Smooth muscle cell (in vitro differentiated cells): Measurements from ENCODE around the gene C14orf132. TPM values are rescaled to one million over a fixed set of nuclear protein-coding genes. Genes with fewer than 3 reads are reported as not detected.

Experiments used
- DNase-seq: peaks from one replicate; lab custom pipeline; 2025; ENCODE audit not compliant: unreplicated experiment; lab: John Stamatoyannopoulos, UW
- H2AFZ ChIP-seq: fragments of 200-600 bp; sonication (generic); 2 replicates; pipeline ENCODE4 v1.6.0; 2016; ENCODE audit warnings: antibody characterized with exemption, low read depth, mild to moderate bottlenecking
- H3F3A ChIP-seq: fragments of 200-600 bp; sonication (generic); 2 replicates; pipeline ENCODE4 v1.6.0; 2017; ENCODE audit warnings: antibody characterized with exemption, low read depth
- H3K27ac ChIP-seq: fragments of 200-600 bp; sonication (generic); 2 replicates; pipeline ENCODE4 v1.5.1; 2016; ENCODE audit warnings: low read depth, mild to moderate bottlenecking
- H3K27me3 ChIP-seq: fragments of 200-600 bp; sonication (generic); 2 replicates; pipeline ENCODE4 v1.6.1; 2016; ENCODE audit warnings: low read depth, mild to moderate bottlenecking
- H3K36me3 ChIP-seq: fragments of 200-600 bp; sonication (generic); 2 replicates; pipeline ENCODE4 v1.5.1; 2016; ENCODE audit warnings: low read depth
- H3K4me1 ChIP-seq: fragments of 200-600 bp; sonication (generic); 2 replicates; pipeline ENCODE4 v1.5.1; 2016; ENCODE audit warnings: low read depth
- H3K4me2 ChIP-seq: fragments of 200-600 bp; sonication (generic); 2 replicates; pipeline ENCODE4 v1.6.0; 2016; ENCODE audit warnings: mild to moderate bottlenecking
- H3K4me3 ChIP-seq: fragments of 200-600 bp; sonication (generic); 2 replicates; pipeline ENCODE4 v1.5.1; 2016; ENCODE audit warnings: mild to moderate bottlenecking
- H3K79me2 ChIP-seq: fragments of 200-600 bp; sonication (generic); 2 replicates; pipeline ENCODE4 v1.6.0; 2016; ENCODE audit warnings: low read depth, mild to moderate bottlenecking
- H3K9ac ChIP-seq: fragments of 200-600 bp; sonication (generic); 2 replicates; pipeline ENCODE4 v1.6.0; 2016; ENCODE audit warnings: low read depth
- H3K9me3 ChIP-seq: fragments of 200-600 bp; sonication (generic); replicated peaks from 2 replicates; pipeline ENCODE4 v1.5.1; 2016; ENCODE audit warnings: low read depth
- H4K20me1 ChIP-seq: fragments of 200-600 bp; sonication (generic); 2 replicates; pipeline ENCODE4 v1.6.0; 2016; ENCODE audit warnings: low read depth
- WGBS: methylation state at CpG from one replicate; pipeline ENCODE4 v1.1.7; 2016; ENCODE audit warnings: low lambda C conversion rate; 5-methylcytosine and 5-hydroxymethylcytosine counted together
- polyA plus RNA-seq: library from polyadenylated mRNA; unstranded; fragments of >200 nt; fragmentation: Nextera tagmentation; extraction: Ambion mirVana; gene quantifications from 2 replicates; pipeline ENCODE4 v1.2.1, GENCODE V29; 2016
- total RNA-seq: library from RNA; depleted of rRNA; stranded (reverse); fragments of >200 nt; gene quantifications from 2 replicates; pipeline ENCODE4 v1.2.3, GENCODE V29; 2014
- TF ChIP-seq, protein P1 (sequence below): fragments of 200-600 bp; sonication (generic); IDR thresholded peaks from 2 replicates; pipeline ENCODE4 v1.5.1; 2017; ENCODE audit warnings: borderline replicate concordance, mild to moderate bottlenecking, antibody characterized with exemption; ENCODE audit not compliant: insufficient read depth, poor library complexity, severe bottlenecking

The C14orf132 gene
- total and polyA plus RNA-seq, 2 experiments from 2014 or later, result 35.5 to 38.0 TPM

DNA sequence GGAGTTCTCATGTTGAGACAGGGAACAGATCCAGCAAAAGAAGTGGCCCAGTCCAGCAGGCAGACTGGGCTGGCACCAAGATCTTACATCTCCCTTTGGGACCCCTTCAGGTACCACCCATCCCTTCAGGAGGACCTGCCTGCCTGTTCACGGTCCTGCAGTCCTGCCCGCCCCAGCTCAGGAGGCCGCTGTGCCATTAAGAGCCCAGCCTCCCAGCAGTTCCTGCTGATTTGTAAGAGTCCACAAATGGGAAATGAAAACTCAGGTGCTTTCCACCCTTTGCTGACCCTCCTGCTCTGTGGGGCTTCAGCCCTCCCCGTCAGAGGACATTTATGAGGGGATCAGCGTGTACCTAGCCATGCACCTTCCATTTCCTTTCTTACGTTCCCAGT is 39.5 kb downstream of the C14orf132 start:
- peak overlapping the region; percentile 49 for H3K27ac ChIP-seq
- peaks cover 63% of the 10 kb centered on the region for H3K79me2 ChIP-seq
- peaks cover 4% of the 10 kb centered on the region for H3F3A ChIP-seq
- peak overlapping the region; percentile 63 for H3K4me2 ChIP-seq
- H3K4me3 ChIP-seq, result no peak overlapping the region
- no peak for DNase-seq
- H3K4me1 ChIP-seq, result peaks cover 5% of the 10 kb centered on the region
- H3K9me3 ChIP-seq, result no peaks in the 10 kb centered on the region
- no peak overlapping the region for H3K9ac ChIP-seq
- TF ChIP-seq, protein P1, sequence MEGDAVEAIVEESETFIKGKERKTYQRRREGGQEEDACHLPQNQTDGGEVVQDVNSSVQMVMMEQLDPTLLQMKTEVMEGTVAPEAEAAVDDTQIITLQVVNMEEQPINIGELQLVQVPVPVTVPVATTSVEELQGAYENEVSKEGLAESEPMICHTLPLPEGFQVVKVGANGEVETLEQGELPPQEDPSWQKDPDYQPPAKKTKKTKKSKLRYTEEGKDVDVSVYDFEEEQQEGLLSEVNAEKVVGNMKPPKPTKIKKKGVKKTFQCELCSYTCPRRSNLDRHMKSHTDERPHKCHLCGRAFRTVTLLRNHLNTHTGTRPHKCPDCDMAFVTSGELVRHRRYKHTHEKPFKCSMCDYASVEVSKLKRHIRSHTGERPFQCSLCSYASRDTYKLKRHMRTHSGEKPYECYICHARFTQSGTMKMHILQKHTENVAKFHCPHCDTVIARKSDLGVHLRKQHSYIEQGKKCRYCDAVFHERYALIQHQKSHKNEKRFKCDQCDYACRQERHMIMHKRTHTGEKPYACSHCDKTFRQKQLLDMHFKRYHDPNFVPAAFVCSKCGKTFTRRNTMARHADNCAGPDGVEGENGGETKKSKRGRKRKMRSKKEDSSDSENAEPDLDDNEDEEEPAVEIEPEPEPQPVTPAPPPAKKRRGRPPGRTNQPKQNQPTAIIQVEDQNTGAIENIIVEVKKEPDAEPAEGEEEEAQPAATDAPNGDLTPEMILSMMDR, result no peak
- H3K27me3 ChIP-seq, result no peaks in the 10 kb centered on the region
- H4K20me1 ChIP-seq, result peaks cover 98% of the 10 kb centered on the region
- H2AFZ ChIP-seq, result no peak overlapping the region
- H3K36me3 ChIP-seq, result no peaks in the 10 kb centered on the region
- 95% methylated on average over 6 of the region's 6 CpGs for WGBS

DNA sequence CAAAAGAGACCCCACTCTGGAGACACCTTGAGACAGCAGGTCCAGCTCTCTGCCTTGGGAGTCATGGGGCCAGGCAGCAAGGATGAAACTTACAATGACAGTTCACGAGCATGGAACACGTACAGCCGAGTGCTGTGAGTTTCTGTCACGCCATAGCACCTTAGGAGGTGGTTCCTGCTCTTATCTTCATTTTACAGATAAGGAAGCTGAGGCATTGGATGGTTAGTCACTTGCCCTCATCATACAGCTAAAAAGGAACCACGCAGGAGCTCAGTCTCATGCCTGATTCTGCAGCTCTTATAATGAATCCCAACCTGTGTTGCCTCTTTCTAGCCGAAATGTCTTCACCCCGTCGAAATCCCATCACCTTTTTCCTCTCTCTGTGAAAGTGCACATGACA is 39.9 kb downstream of the C14orf132 start:
- H3K9me3 ChIP-seq, result no peaks in the 10 kb centered on the region
- H4K20me1 ChIP-seq, result peaks cover 95% of the 10 kb centered on the region
- peaks cover 5% of the 10 kb centered on the region for H3K4me1 ChIP-seq
- H3K4me3 ChIP-seq, result no peak overlapping the region
- H3F3A ChIP-seq, result peaks cover 4% of the 10 kb centered on the region
- H3K79me2 ChIP-seq, result peaks cover 63% of the 10 kb centered on the region
- no peaks in the 10 kb centered on the region for H3K36me3 ChIP-seq
- DNase-seq, result no peak
- TF ChIP-seq, protein P1, result no peak
- no peaks in the 10 kb centered on the region for H3K27me3 ChIP-seq
- peak overlapping the region; percentile 49 for H3K27ac ChIP-seq
- 80% methylated on average over 8 of the region's 8 CpGs for WGBS
- H3K4me2 ChIP-seq, result no peak overlapping the region
- no peak overlapping the region for H3K9ac ChIP-seq
- no peak overlapping the region for H2AFZ ChIP-seq

- H3K4me3 ChIP-seq, result no peak overlapping the region
- H3K27ac ChIP-seq, result no peak overlapping the region
- H3F3A ChIP-seq, result peaks cover 14% of the 10 kb centered on the region
- no peak overlapping the region for H3K4me2 ChIP-seq
- no peak for DNase-seq
- H3K4me1 ChIP-seq, result peaks cover 5% of the 10 kb centered on the region
- WGBS, result 93% methylated on average over 10 of the region's 10 CpGs
- TF ChIP-seq, protein P1, result no peak
- H3K27me3 ChIP-seq, result no peaks in the 10 kb centered on the region
- H4K20me1 ChIP-seq, result peaks cover 90% of the 10 kb centered on the region
- no peak overlapping the region for H2AFZ ChIP-seq
- H3K79me2 ChIP-seq, result peaks cover 49% of the 10 kb centered on the region
- no peaks in the 10 kb centered on the region for H3K9me3 ChIP-seq
- H3K36me3 ChIP-seq, result no peaks in the 10 kb centered on the region
- no peak overlapping the region for H3K9ac ChIP-seq
Observed at GRCh38 chr14:96080571-96080970, 41.4 kb downstream of the C14orf132 start.

- TF ChIP-seq, protein P1, result no peak
- no peak overlapping the region for H3K9ac ChIP-seq
- H3K9me3 ChIP-seq, result no peaks in the 10 kb centered on the region
- 85% methylated on average over 6 of the region's 6 CpGs for WGBS
- peaks cover 43% of the 10 kb centered on the region for H3K79me2 ChIP-seq
- H3K36me3 ChIP-seq, result no peaks in the 10 kb centered on the region
- H2AFZ ChIP-seq, result no peak overlapping the region
- DNase-seq, result no peak
- H3K27me3 ChIP-seq, result no peaks in the 10 kb centered on the region
- peaks cover 17% of the 10 kb centered on the region for H3F3A ChIP-seq
- H3K4me2 ChIP-seq, result no peak overlapping the region
- no peak overlapping the region for H3K27ac ChIP-seq
- no peak overlapping the region for H3K4me3 ChIP-seq
- H3K4me1 ChIP-seq, result peaks cover 6% of the 10 kb centered on the region
- H4K20me1 ChIP-seq, result peaks cover 87% of the 10 kb centered on the region
Observed at GRCh38 chr14:96081224-96081623, 42.1 kb downstream of the C14orf132 start.
